ENCODE results near the gene IL1RL1.

GRCh38 chr2:102385522-102385921 lies 74.2 kb downstream of the IL1RL1 start:
- TF ChIP-seq, protein P1, sequence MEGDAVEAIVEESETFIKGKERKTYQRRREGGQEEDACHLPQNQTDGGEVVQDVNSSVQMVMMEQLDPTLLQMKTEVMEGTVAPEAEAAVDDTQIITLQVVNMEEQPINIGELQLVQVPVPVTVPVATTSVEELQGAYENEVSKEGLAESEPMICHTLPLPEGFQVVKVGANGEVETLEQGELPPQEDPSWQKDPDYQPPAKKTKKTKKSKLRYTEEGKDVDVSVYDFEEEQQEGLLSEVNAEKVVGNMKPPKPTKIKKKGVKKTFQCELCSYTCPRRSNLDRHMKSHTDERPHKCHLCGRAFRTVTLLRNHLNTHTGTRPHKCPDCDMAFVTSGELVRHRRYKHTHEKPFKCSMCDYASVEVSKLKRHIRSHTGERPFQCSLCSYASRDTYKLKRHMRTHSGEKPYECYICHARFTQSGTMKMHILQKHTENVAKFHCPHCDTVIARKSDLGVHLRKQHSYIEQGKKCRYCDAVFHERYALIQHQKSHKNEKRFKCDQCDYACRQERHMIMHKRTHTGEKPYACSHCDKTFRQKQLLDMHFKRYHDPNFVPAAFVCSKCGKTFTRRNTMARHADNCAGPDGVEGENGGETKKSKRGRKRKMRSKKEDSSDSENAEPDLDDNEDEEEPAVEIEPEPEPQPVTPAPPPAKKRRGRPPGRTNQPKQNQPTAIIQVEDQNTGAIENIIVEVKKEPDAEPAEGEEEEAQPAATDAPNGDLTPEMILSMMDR (IDR thresholded peaks at IDR 0.05) = no peak
- TF ChIP-seq, protein P2, sequence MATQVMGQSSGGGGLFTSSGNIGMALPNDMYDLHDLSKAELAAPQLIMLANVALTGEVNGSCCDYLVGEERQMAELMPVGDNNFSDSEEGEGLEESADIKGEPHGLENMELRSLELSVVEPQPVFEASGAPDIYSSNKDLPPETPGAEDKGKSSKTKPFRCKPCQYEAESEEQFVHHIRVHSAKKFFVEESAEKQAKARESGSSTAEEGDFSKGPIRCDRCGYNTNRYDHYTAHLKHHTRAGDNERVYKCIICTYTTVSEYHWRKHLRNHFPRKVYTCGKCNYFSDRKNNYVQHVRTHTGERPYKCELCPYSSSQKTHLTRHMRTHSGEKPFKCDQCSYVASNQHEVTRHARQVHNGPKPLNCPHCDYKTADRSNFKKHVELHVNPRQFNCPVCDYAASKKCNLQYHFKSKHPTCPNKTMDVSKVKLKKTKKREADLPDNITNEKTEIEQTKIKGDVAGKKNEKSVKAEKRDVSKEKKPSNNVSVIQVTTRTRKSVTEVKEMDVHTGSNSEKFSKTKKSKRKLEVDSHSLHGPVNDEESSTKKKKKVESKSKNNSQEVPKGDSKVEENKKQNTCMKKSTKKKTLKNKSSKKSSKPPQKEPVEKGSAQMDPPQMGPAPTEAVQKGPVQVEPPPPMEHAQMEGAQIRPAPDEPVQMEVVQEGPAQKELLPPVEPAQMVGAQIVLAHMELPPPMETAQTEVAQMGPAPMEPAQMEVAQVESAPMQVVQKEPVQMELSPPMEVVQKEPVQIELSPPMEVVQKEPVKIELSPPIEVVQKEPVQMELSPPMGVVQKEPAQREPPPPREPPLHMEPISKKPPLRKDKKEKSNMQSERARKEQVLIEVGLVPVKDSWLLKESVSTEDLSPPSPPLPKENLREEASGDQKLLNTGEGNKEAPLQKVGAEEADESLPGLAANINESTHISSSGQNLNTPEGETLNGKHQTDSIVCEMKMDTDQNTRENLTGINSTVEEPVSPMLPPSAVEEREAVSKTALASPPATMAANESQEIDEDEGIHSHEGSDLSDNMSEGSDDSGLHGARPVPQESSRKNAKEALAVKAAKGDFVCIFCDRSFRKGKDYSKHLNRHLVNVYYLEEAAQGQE (IDR thresholded peaks at IDR 0.05; ENCODE audit: insufficient read depth in 1 of 2, low read depth in 2 of 2, low read length in 1 of 2) = no peak
- no peak for TF ChIP-seq POLR2AphosphoS5 (IDR thresholded peaks at IDR 0.05; ENCODE audit: low read depth, low read length)

Data from Panc1 (cell line).